Measurements from ENCODE around the gene NDUFS7.
A peak's percentile ranks its signal among the peaks of the same experiment; 100 is the strongest.

Gene NDUFS7

GRCh38 chr19:1386945-1387683, 3.4 kb downstream of the NDUFS7 start:
- DNase-seq: no peak

GRCh38 chr19:1387684-1388636, 4.3 kb downstream of the NDUFS7 start:
- no peak for DNase-seq

GRCh38 chr19:1388637-1389026, 4.9 kb downstream of the NDUFS7 start:
- DNase-seq: no peak

GRCh38 chr19:1389033-1389940, 5.6 kb downstream of the NDUFS7 start:
- DNase-seq: no peak

GRCh38 chr19:1390890-1391423, 7.2 kb downstream of the NDUFS7 start:
- no peak for DNase-seq

- no peak for DNase-seq
These were observed 8.7 kb downstream of the NDUFS7 start for GRCh38 chr19:1392407-1392806.

GRCh38 chr19:1392939-1393530, 9.3 kb downstream of the NDUFS7 start:
- no peak for DNase-seq

GRCh38 chr19:1393841-1394240, 10.1 kb downstream of the NDUFS7 start:
- DNase-seq: no peak

- DNase-seq: no peak
These were observed 10.8 kb downstream of the NDUFS7 start for GRCh38 chr19:1394252-1395193.

- DNase-seq: no peak
These were observed 11.7 kb downstream of the NDUFS7 start for GRCh38 chr19:1395194-1396018.

GRCh38 chr19:1396019-1396767, 12.5 kb downstream of the NDUFS7 start:
- DNase-seq: no peak

GRCh38 chr19:1396768-1397679, 13.3 kb downstream of the NDUFS7 start:
- no peak for DNase-seq

- DNase-seq: no peak
These were observed 14.1 kb downstream of the NDUFS7 start for GRCh38 chr19:1397838-1398237.

- no peak for DNase-seq
These were observed 15.4 kb downstream of the NDUFS7 start for GRCh38 chr19:1399079-1399478.

GRCh38 chr19:1399745-1400144, 16.0 kb downstream of the NDUFS7 start:
- DNase-seq: no peak

GRCh38 chr19:1400281-1401137, 16.8 kb downstream of the NDUFS7 start:
- peak; percentile 68 for DNase-seq

Measured in right hindlimb (tissue), 1 donor.